Measurements from ENCODE around the gene YIPF3. TPM values are rescaled to one million over a fixed set of nuclear protein-coding genes. Genes with fewer than 3 reads are reported as not detected.

YIPF3 gene
- total RNA-seq, 4 donors from 2014 or later: 64.1 to 135 (median 83.7) TPM

DNA sequence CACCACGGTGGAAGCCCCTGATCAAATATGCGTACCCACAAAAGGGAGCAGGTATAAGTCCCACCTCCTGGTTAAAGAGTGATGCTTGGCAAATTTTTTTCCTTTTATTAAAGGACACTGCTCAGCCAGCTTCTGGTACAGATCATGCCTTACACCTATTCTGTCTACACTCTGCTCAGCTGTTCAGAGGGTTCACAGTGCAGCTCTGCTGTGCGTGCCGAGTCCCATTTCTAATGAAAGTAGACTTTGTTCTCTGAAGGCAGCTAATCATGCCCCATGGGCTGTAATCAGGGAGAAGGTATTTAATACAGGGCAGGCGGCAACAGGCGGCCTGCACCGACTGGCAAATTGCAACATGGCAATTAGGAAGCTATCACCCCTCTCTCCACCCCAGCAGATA, 22.9 kb downstream of the YIPF3 start:
- TF ChIP-seq CTCF (IDR thresholded peaks at IDR 0.05; ENCODE audit: low read depth): no peak

DNA sequence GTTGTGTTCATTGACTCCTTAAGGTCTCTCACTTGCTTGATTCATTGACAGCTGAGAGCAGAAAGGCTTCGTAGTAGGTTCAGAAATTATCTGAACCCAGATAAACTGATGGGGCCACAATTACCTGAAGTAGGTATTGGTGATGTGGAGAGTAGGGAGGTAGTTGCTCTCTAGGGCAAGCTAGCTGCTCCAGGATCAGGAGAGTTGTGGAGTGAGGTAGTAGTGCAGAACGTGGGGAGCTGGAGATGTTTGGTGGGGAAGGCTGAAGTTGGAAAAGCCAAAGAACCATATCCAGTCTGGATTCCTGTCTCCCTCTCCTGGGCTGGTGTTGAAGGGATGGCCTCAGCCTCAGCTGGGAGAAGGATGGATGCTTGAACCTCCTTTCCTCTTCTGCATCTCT, 23.5 kb downstream of the YIPF3 start:
- no peak for TF ChIP-seq CTCF (IDR thresholded peaks at IDR 0.05; ENCODE audit: low read depth)

DNA sequence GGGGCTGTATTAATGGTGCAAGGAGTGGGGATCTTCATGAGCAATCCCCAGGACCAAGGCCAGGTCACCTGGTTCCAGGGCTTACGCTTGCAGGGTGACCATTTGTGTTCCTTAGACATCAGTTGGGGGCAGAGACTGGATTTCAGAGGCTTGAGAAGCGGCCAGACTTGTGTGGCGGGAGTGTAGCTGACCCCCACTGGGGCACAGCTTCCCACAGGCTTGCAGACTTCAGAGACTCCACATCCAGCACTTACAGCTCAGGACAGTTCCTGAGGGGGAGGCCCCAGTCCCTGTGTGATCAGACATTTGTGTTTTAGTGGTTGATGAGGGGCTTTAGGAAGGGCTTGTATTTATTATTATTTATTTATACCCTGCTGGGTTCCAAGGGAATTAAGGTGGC, 24.1 kb downstream of the YIPF3 start:
- TF ChIP-seq CTCF (IDR thresholded peaks at IDR 0.05; ENCODE audit: low read depth): no peak

DNA sequence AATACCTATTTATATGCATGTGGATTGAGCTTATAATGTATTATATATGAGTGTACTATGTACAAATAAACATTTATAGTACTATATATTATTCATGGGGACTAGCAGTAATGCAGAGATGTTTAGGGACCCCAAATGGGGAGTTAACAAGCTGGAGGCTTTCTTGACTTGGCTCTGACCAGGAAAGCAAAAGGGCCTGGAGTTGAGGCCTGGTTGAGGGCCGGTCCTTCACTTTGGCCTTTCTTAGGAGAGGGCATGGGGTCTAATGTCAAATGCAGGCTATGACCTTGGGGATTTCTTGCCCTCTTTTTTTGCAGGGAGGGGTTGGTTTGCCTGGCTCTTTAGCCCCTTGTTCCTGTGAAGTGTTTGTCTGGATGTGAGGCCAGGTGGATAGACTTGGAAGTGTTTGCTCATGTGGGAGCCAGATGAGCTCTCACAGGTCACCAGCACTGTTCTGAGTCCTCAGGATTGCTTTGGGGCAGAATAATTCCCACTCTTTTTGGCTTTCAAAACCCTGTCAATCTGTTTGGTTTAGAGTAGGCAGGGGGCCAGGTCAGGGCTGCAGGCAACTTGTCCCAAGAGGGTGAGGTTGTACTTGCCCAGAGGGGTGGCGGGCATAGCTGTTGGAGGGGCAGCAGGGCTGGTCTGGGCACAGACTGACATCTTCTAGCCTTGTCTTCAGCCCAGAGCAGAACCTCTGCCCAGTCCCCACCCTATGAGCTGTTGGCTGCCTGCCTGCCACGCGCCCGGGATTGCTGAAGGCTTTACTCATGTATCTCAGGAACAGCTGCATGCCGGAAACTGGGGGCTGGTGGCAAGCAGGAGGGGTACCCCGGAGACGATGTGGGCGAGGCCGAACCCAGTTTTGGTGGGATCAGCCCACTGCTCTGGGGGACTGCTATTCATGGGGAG, 24.7 kb downstream of the YIPF3 start:
- TF ChIP-seq CTCF (IDR thresholded peaks at IDR 0.05; ENCODE audit: low read depth): no peak

DNA sequence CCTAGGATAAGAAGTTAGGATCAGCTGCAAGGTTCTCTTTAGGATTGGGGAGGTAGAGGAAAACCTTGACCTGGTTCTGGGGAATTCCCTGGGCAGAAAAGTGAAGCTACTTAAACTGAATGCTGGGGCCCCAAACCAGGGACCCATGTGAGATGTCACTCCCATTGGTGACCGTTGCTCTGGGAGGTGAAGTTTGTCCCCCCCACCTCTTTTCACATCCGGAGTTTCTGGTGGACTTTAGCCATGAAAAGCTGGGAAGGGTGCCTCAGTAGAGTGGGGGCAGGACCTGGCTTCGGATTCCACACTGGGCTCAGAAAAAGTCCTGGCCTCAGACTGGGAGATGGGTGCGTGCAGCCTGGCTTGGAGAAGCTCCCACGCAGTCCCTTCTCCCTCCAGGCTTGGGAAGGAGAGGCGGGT, 26.2 kb downstream of the YIPF3 start:
- no peak for TF ChIP-seq CTCF (IDR thresholded peaks at IDR 0.05; ENCODE audit: low read depth)

- TF ChIP-seq CTCF (IDR thresholded peaks at IDR 0.05; ENCODE audit: low read depth): no peak
Measured at GRCh38 chr6:43489277-43490072, 27.3 kb downstream of the YIPF3 start.

DNA sequence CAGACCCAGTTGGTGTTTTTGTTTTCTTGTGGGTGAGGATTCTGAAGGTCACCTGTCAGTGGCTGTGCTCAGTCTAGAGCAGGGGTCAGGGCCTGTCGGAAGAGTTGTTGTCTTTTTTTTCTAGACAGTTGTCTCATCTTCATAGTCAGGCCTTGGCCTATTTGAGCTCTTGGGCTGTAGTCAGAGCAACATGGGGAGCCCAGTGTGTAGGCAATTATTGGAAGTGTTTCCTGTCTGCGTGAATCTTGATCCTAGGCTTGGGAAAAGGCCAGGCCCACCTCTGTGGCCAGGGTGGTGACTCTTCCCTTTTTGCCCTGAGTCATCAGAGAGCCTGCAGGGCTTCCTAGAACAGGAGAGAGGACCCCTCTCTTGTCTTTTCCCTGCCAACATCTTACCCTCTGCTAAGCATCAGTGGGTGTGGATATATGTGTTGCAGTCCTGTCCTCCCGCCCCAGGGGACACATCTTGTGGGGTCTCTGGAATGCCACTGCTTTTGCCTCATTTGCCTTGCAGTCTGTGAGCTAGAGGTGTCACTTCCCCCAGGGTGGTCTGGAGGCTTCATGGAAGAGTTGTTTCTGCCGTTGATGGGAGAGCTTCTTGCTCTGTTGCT, 28.0 kb downstream of the YIPF3 start:
- TF ChIP-seq CTCF (IDR thresholded peaks at IDR 0.05; ENCODE audit: low read depth): no peak
